ENCODE measurements around the gene ACTL9. TPM values are rescaled to one million over a fixed set of nuclear protein-coding genes. Genes with fewer than 3 reads are reported as not detected.
A peak's percentile ranks its signal among the peaks of the same experiment; 100 is the strongest.
"Not testable (repeated sequence)": the region's sequence is repeated elsewhere in the genome, so short reads cannot be mapped to it uniquely, and the experiment has no call there.

Gene ACTL9, protein sequence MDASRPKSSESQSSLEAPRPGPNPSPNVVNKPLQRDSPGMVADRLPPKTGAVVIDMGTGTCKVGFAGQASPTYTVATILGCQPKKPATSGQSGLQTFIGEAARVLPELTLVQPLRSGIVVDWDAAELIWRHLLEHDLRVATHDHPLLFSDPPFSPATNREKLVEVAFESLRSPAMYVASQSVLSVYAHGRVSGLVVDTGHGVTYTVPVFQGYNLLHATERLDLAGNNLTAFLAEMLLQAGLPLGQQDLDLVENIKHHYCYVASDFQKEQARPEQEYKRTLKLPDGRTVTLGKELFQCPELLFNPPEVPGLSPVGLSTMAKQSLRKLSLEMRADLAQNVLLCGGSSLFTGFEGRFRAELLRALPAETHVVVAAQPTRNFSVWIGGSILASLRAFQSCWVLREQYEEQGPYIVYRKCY
- not detected for total RNA-seq

DNA sequence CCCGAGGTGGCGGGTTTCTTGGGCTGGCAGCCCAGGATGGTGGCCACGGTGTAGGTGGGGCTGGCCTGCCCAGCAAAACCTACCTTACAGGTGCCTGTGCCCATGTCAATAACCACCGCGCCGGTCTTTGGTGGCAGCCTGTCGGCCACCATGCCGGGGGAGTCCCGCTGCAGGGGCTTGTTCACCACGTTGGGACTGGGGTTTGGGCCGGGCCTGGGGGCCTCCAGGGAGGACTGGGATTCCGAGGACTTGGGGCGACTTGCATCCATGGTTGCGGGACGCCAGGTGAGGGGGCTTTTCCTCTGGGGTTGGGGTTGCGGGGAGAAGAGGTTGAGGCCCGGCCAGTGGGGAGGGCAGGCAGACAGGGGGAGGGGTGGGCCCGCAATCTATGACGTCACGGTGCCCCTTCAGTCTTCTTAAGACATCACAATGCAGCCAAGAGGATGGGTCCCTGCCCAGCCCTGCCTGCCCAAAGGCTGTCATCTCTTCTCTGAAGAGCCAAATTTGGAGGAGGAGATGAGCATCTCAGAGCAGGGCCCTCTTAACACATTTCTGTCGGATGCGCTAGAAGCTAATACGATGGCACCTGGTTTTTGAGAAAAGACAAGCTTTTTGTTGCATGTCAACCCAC, at the start of gene ACTL9:
TSS of gene ACTL9 (minus strand) at position 363 of the 631 bp plus-strand sequence. CDS start at position 269, 94 bp downstream.
- H3K27ac Mint-ChIP-seq: no peak within 1 kb of the TSS
- no peaks in the 10 kb centered on the region for H3K36me3 Mint-ChIP-seq
- DNase-seq: no peak
- H3K4me1 Mint-ChIP-seq: peaks cover 46% of the 10 kb centered on the region
- POLR2A ChIA-PET: interaction anchor here (0.5 to 0.9 kb wide), 2 partner anchors 33 to 1162 kb away, joined by 3 to 4 read pairs; no protein-coding TSS in a partner anchor
- peaks cover 14% of the 10 kb centered on the region for H3K27me3 Mint-ChIP-seq
- H3K9me3 Mint-ChIP-seq: no peaks in the 10 kb centered on the region
- no peak for ATAC-seq (ENCODE audit: low read depth)
- no peak within 1 kb of the TSS for H3K4me3 Mint-ChIP-seq

DNA sequence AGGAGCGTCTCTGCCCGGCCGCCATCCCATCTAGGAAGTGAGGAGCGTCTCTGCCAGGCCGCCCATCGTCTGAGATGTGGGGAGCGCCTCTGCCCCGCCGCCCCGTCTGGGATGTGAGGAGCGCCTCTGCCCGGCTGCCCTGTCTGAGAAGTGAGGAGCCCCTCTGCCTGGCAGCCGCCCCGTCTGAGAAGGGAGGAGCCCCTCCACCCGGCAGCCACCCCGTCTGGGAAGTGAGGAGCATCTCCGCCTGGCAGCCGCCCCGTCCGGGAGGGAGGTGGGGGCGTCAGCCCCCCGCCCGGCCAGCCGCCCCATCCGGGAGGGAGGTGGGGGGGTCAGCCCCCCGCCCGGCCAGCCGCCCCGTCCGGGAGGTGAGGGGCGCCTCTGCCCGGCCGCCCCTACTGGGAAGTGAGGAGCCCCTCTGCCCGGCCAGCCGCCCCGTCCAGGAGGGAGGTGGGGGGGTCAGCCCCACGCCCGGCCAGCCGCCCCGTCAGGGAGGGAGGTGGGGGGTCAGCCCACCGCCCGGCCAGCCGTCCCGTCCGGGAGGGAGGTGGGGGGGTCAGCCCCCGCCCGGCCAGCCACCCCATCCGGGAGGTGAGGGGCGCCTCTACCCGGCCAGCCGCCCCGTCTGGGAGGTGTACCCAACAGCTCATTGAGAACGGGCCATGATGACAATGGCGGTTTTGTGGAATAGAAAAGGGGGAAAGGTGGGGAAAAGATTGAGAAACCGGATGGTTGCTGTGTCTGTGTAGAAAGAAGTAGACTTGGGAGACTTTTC, 40.9 kb upstream of the ACTL9 start:
- H3K9me3 Mint-ChIP-seq; H3K4me3 Mint-ChIP-seq; DNase-seq; H3K27ac Mint-ChIP-seq; ATAC-seq (ENCODE audit: low read depth); H3K27me3 Mint-ChIP-seq; H3K4me1 Mint-ChIP-seq; H3K36me3 Mint-ChIP-seq; POLR2A ChIA-PET: not testable (repeated sequence)

DNA sequence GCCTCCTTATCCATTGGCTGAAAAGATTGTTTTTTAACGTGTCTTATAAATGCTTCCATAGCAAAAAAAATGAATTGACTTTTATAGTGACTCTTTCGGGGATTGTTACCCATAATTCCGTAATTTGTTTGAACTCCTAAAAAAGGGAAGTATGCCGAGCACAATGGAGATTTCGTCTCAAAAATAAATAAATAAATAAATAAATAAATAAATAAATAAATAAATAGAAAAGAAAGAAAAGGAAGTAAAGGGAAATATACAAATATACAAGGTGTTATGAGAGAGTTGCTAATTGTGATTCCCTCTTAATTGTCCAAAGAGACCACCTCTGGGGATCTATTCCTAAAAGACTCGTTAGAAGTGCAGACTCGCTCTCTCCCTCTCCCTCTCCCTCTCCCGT, 39.8 kb upstream of the ACTL9 start:
- ATAC-seq (ENCODE audit: low read depth): no peak
- H3K4me1 Mint-ChIP-seq: no peaks in the 10 kb centered on the region
- POLR2A ChIA-PET: no interaction called here
- no peak overlapping the region for H3K27ac Mint-ChIP-seq
- H3K9me3 Mint-ChIP-seq: peaks cover under 1% of the 10 kb centered on the region
- no peak overlapping the region for H3K4me3 Mint-ChIP-seq
- H3K36me3 Mint-ChIP-seq: no peaks in the 10 kb centered on the region
- H3K27me3 Mint-ChIP-seq: no peaks in the 10 kb centered on the region
- no peak for DNase-seq

DNA sequence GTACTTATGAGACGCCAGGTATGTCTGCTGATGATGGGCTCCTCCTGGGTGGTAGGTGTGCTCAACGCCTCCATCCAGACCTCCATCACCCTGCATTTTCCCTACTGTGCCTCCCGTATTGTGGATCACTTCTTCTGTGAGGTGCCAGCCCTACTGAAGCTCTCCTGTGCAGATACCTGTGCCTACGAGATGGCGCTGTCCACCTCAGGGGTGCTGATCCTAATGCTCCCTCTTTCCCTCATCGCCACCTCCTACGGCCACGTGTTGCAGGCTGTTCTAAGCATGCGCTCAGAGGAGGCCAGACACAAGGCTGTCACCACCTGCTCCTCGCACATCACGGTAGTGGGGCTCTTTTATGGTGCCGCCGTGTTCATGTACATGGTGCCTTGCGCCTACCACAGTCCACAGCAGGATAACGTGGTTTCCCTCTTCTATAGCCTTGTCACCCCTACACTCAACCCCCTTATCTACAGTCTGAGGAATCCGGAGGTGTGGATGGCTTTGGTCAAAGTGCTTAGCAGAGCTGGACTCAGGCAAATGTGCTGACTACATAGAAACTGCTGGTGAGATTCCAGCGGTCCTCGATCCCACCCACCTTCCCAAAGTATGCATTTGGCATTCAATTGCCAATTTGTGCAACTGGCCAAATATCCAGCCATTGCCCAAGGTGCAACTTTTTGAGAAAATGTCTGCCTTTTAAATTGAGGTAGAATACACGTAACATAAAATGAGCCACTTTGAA, 33.0 kb upstream of the ACTL9 start:
- peaks cover 10% of the 10 kb centered on the region for H3K9me3 Mint-ChIP-seq
- peak; percentile 38 for DNase-seq
- no peaks in the 10 kb centered on the region for H3K4me1 Mint-ChIP-seq
- POLR2A ChIA-PET: no interaction called here
- H3K36me3 Mint-ChIP-seq: no peaks in the 10 kb centered on the region
- ATAC-seq (ENCODE audit: low read depth): no peak
- no peak overlapping the region for H3K4me3 Mint-ChIP-seq
- peaks cover 3% of the 10 kb centered on the region for H3K27me3 Mint-ChIP-seq
- H3K27ac Mint-ChIP-seq: no peak overlapping the region

DNA sequence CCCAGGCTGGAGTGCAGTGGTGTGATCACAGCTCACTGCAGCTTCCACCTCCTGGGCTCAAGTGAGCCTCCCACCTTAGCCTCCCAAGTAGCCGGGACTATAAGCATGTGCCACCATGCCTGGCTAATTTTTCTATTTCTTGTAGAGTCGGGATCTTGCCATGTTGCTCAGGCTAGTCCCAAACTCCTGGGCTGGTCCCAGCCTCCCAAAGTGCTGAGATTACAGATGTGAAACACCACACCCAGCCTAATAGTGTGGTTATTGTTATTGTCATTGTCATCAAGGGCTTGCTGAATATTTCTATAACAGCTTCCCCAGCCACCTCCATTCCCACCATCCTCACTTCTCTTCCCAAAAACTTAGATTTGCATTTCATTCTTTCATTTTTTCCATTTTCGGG, 25.7 kb upstream of the ACTL9 start:
- H3K4me1 Mint-ChIP-seq: no peaks in the 10 kb centered on the region
- H3K4me3 Mint-ChIP-seq: no peak overlapping the region
- H3K9me3 Mint-ChIP-seq: peaks cover 2% of the 10 kb centered on the region
- H3K36me3 Mint-ChIP-seq: no peaks in the 10 kb centered on the region
- DNase-seq: no peak
- no peak overlapping the region for H3K27ac Mint-ChIP-seq
- no peak for ATAC-seq (ENCODE audit: low read depth)
- POLR2A ChIA-PET: no interaction called here
- peaks cover 21% of the 10 kb centered on the region for H3K27me3 Mint-ChIP-seq

DNA sequence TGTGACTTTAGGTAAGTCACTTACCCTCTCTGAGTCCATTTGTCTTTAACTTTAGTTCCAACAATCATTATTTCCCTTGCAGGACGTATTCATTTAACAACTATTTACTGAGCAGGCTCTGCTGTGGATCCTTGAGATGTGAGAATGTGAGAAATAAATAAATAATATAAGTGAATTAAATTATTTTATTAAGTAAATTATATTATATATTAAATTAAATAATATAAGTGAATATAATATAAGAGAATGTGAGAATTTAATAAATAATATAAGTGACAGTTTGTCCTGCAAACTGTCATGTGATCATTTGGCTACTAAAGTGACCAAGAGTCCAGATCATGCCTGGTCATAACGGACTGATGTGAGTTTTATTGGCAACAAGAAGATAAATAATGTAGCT, 23.4 kb upstream of the ACTL9 start:
- no peak overlapping the region for H3K27ac Mint-ChIP-seq
- H3K9me3 Mint-ChIP-seq: peaks cover 5% of the 10 kb centered on the region
- H3K4me3 Mint-ChIP-seq: no peak overlapping the region
- DNase-seq: no peak
- POLR2A ChIA-PET: no interaction called here
- H3K27me3 Mint-ChIP-seq: peaks cover 24% of the 10 kb centered on the region
- no peaks in the 10 kb centered on the region for H3K4me1 Mint-ChIP-seq
- no peak for ATAC-seq (ENCODE audit: low read depth)
- H3K36me3 Mint-ChIP-seq: no peaks in the 10 kb centered on the region

GRCh38 chr19:8721334-8721733, 22.7 kb upstream of the ACTL9 start, which contains the start of gene OR2Z1:
OR2Z1 (plus strand) TSS chr19:8721634; CDS start chr19:8731029, 9,395 bp downstream.
- Mint-ChIP-seq H3K4me3 (no peak within 1 kb of the TSS), H3K27me3 (peaks cover 24% of the 10 kb centered on the region), H3K9me3 (peaks cover 5% of the 10 kb centered on the region), H3K4me1 (no peaks in the 10 kb centered on the region), H3K36me3 (no peaks in the 10 kb centered on the region), H3K27ac (no peak within 1 kb of the TSS)
- ATAC-seq (ENCODE audit: low read depth): no peak
- POLR2A ChIA-PET: no interaction called here
- no peak for DNase-seq

- POLR2A ChIA-PET, H3K9me3 Mint-ChIP-seq: not testable (repeated sequence)
These were observed 11.7 kb upstream of the ACTL9 start for GRCh38 chr19:8710337-8710736.

DNA sequence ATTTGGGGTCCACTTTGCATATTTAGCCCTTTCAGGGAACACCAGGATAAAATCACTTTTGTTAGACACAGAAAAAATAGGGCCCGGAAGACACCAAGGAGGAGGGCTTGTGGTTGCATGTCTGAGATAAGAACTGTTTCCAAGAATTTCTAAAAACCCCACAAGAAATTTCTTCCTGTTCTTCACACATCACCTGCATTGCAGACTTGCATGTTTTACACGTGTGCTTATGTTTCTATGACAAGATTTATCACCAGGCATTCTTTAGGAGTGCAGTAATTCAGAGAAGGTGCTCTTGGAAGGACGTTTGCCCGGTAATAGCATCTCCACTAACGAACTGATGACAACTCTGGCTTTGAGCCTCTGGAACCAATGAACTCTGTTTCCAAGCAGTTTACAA, 7.1 kb upstream of the ACTL9 start:
- H3K9me3 Mint-ChIP-seq: no peaks in the 10 kb centered on the region
- ATAC-seq (ENCODE audit: low read depth): peak; percentile 48
- peaks cover 51% of the 10 kb centered on the region for H3K4me1 Mint-ChIP-seq
- H3K36me3 Mint-ChIP-seq: peaks cover 2% of the 10 kb centered on the region
- POLR2A ChIA-PET: no interaction called here
- no peaks in the 10 kb centered on the region for H3K27me3 Mint-ChIP-seq
- H3K4me3 Mint-ChIP-seq: peak overlapping the region; percentile 68
- DNase-seq: no peak
- peak overlapping the region; percentile 89 for H3K27ac Mint-ChIP-seq

More at GRCh38 chr19:8710337-8710736, 11.7 kb upstream of the ACTL9 start:
- not testable (repeated sequence) for ATAC-seq (ENCODE audit: low read depth); H3K27me3 Mint-ChIP-seq; DNase-seq; H3K36me3 Mint-ChIP-seq; H3K4me3 Mint-ChIP-seq; H3K27ac Mint-ChIP-seq
- H3K4me1 Mint-ChIP-seq: peaks cover 14% of the 10 kb centered on the region

DNA sequence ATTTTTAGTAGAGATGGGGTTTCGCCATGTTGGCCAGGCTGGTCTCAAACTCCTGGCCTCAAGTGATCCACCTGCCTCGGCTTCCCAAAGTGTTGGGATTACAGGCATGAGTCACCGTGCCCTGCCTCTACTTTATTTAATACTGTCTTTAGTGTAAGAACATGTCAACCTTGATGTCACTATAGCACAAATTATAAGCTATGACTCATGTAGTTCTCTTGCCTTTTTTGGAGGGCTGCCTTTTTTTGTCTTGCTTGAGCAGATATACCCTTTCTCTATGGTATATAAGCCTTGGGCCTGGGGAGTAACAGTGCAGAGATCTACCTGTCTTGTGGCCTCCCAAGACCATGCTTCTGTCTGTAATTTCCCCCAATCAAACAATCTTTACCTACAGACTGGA, 6.7 kb upstream of the ACTL9 start:
- H3K27me3 Mint-ChIP-seq, H3K36me3 Mint-ChIP-seq, DNase-seq, POLR2A ChIA-PET, H3K9me3 Mint-ChIP-seq: not testable (repeated sequence)
- Mint-ChIP-seq H3K4me1 (peaks cover 52% of the 10 kb centered on the region), H3K27ac (peak overlapping the region; percentile 89), H3K4me3 (peak overlapping the region; percentile 68)
- peak; percentile 64 for ATAC-seq (ENCODE audit: low read depth)

GRCh38 chr19:8703223-8703622, 4.6 kb upstream of the ACTL9 start:
- POLR2A ChIA-PET: interaction anchor here (0.6 to 1.6 kb wide), 3 partner anchors 32 to 133 kb away, joined by 3 to 4 read pairs (median 3); no protein-coding TSS in a partner anchor
- H3K27ac Mint-ChIP-seq: peak overlapping the region; percentile 36
- peaks cover 6% of the 10 kb centered on the region for H3K27me3 Mint-ChIP-seq
- H3K4me1 Mint-ChIP-seq: peaks cover 50% of the 10 kb centered on the region
- no peaks in the 10 kb centered on the region for H3K9me3 Mint-ChIP-seq
- peaks cover 2% of the 10 kb centered on the region for H3K36me3 Mint-ChIP-seq
- no peak for DNase-seq
- ATAC-seq (ENCODE audit: low read depth): no peak
- H3K4me3 Mint-ChIP-seq: peak overlapping the region; percentile 2

GRCh38 chr19:8702350-8702749, 3.8 kb upstream of the ACTL9 start:
- H3K9me3 Mint-ChIP-seq: no peaks in the 10 kb centered on the region
- ATAC-seq (ENCODE audit: low read depth) (peak; percentile 79), DNase-seq (no peak)
- peaks cover 2% of the 10 kb centered on the region for H3K36me3 Mint-ChIP-seq
- H3K27me3 Mint-ChIP-seq: peaks cover 6% of the 10 kb centered on the region
- H3K27ac Mint-ChIP-seq: peak overlapping the region; percentile 73
- peak overlapping the region; percentile 68 for H3K4me3 Mint-ChIP-seq
- H3K4me1 Mint-ChIP-seq: peaks cover 50% of the 10 kb centered on the region
- POLR2A ChIA-PET: interaction anchor here (1.6 kb wide), 1 partner anchor 31 kb away, joined by 3 read pairs; no protein-coding TSS in a partner anchor

DNA sequence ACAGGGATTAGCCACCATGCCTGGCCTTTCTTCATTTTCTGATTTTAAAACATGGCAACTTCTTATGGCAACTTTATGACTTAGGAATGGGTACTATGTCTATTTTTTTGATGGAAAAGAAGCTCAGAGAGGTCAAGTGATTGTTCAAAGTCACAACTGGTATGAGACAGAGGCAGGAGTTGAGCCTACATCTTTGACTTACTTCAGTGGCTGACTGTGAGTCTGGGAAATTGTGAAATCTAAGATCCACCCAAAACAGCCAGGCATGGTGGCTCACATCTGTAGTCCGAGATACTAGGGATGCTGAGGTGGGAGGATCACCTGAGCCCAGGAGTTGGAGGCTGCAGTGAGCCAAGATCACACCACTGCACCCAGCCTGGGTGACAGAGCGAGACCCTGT, 2.4 kb upstream of the ACTL9 start:
- ATAC-seq (ENCODE audit: low read depth) (no peak), DNase-seq (no peak)
- H3K27me3 Mint-ChIP-seq: peaks cover 12% of the 10 kb centered on the region
- peaks cover 55% of the 10 kb centered on the region for H3K4me1 Mint-ChIP-seq
- H3K27ac Mint-ChIP-seq: peak overlapping the region; percentile 23
- POLR2A ChIA-PET: no interaction called here
- H3K36me3 Mint-ChIP-seq: peaks cover 2% of the 10 kb centered on the region
- no peak overlapping the region for H3K4me3 Mint-ChIP-seq
- H3K9me3 Mint-ChIP-seq: no peaks in the 10 kb centered on the region

All from activated naive CD8-positive, alpha-beta T cell treated with anti-CD3 and anti-CD28 coated beads, Interleukin-2, amount 10 ng/mL, durations not matched to agents 7 days and 5 days (primary cell).